Upper lobe of left lung (tissue), 4 donors: Measurements from ENCODE around the gene NANS.

Experiments
- EP300 ChIP-seq, 4 donors: sonication (generic); formaldehyde crosslinking; IDR thresholded peaks; one replicate each; pipeline ENCODE4 v1.5.1; 2017; ENCODE audit warnings: antibody characterized with exemption in 4 of 4, control low read depth in 2 of 4
- POLR2A ChIP-seq, 4 donors: fragments of 450-650 bp; IDR thresholded peaks; one replicate each; pipeline ENCODE4 v1.5.1; 2016 to 2017; ENCODE audit warnings: antibody characterized with exemption in 4 of 4, mild to moderate bottlenecking in 2 of 4
- POLR2AphosphoS5 ChIP-seq, 2 donors: sonication (generic); formaldehyde crosslinking; IDR thresholded peaks; one replicate each; pipeline ENCODE4 v1.5.1; 2017; ENCODE audit warnings: antibody characterized with exemption in 2 of 2
- TF ChIP-seq, protein P1 (sequence below), 6 experiments: fragments of 450-650 bp in 4 of 6; fragments of 200-600 bp in 2 of 6; sonication (generic) in 2 of 6; IDR thresholded peaks; one replicate each; pipeline ENCODE4 v1.5.1; 2016 to 2019; ENCODE audit warnings: antibody characterized with exemption in 6 of 6

DNA sequence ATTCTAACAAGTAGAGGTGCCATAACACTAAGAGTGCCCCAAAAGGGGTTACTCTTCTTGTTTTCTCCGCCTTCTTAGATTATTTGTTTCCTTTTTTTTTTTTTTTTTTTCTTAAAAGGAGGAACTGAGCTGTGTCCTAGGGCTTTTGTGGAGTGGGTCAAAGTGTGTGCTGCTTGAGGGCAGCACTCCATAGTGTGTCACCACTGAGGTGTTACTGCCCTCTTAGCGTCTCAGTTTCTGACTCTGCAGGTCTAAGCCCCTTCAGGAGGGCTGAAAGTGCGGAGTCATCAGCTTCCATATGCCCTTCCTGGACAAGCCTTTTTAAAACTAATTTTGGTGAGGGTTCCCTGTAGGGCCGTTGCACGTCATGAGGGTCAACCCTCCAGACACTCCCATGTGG, 12.6 kb upstream of the NANS start:
- TF ChIP-seq, protein P1, sequence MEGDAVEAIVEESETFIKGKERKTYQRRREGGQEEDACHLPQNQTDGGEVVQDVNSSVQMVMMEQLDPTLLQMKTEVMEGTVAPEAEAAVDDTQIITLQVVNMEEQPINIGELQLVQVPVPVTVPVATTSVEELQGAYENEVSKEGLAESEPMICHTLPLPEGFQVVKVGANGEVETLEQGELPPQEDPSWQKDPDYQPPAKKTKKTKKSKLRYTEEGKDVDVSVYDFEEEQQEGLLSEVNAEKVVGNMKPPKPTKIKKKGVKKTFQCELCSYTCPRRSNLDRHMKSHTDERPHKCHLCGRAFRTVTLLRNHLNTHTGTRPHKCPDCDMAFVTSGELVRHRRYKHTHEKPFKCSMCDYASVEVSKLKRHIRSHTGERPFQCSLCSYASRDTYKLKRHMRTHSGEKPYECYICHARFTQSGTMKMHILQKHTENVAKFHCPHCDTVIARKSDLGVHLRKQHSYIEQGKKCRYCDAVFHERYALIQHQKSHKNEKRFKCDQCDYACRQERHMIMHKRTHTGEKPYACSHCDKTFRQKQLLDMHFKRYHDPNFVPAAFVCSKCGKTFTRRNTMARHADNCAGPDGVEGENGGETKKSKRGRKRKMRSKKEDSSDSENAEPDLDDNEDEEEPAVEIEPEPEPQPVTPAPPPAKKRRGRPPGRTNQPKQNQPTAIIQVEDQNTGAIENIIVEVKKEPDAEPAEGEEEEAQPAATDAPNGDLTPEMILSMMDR (IDR thresholded peaks at IDR 0.05): no peak
- TF ChIP-seq POLR2A (IDR thresholded peaks at IDR 0.05) (no peak), EP300 (IDR thresholded peaks at IDR 0.05) (no peak), POLR2AphosphoS5 (IDR thresholded peaks at IDR 0.05) (no peak)
